H9 (cell line): Measurements from ENCODE around the gene BANP. TPM values are rescaled to one million over a fixed set of nuclear protein-coding genes. Genes with fewer than 3 reads are reported as not detected.
"Not testable (repeated sequence)": the region's sequence is repeated elsewhere in the genome, so short reads cannot be mapped to it uniquely, and the experiment has no call there.

Experiments
- DNase-seq: peaks from one replicate; pipeline ENCODE4 v3.0.0-alpha.2; 2017
- H2AFZ ChIP-seq: one replicate; pipeline ENCODE4 v1.6.1; 2013; ENCODE audit warnings: mild to moderate bottlenecking, low read length, control low read depth, moderate library complexity
- H2AK5ac ChIP-seq: 2 replicates; pipeline ENCODE4 v1.6.1; 2013; ENCODE audit warnings: low read length, control low read depth, mixed read lengths; ENCODE audit not compliant: insufficient read length
- H2BK120ac ChIP-seq: one replicate; pipeline ENCODE4 v1.6.1; 2013; ENCODE audit warnings: low read depth, mild to moderate bottlenecking, low read length, control low read depth, inconsistent platforms; ENCODE audit not compliant: poor library complexity, severe bottlenecking
- H2BK12ac ChIP-seq: 2 replicates; pipeline ENCODE4 v1.6.1; 2013; ENCODE audit warnings: low read length, control low read depth, mixed read lengths, low read depth; ENCODE audit not compliant: insufficient read length
- H2BK15ac ChIP-seq: 2 replicates; pipeline ENCODE4 v1.6.1; 2013; ENCODE audit warnings: low read depth, low read length, control low read depth
- H2BK20ac ChIP-seq: one replicate; pipeline ENCODE4 v1.6.1; 2013; ENCODE audit warnings: low read depth, mild to moderate bottlenecking, low read length, control low read depth, inconsistent platforms; ENCODE audit not compliant: poor library complexity, severe bottlenecking
- H2BK5ac ChIP-seq: 2 replicates; pipeline ENCODE4 v1.6.1; 2013; ENCODE audit warnings: low read length, control low read depth, mixed read lengths; ENCODE audit not compliant: insufficient read length
- H3K14ac ChIP-seq: 2 replicates; pipeline ENCODE4 v1.6.1; 2013; ENCODE audit warnings: low read length, control low read depth; ENCODE audit not compliant: insufficient read depth
- H3K18ac ChIP-seq: 2 replicates; pipeline ENCODE4 v1.6.1; 2013; ENCODE audit warnings: low read depth, mild to moderate bottlenecking, mixed read lengths, low read length, control low read depth; ENCODE audit not compliant: insufficient read length
- H3K23ac ChIP-seq: 2 replicates; pipeline ENCODE4 v1.6.1; 2013; ENCODE audit warnings: low read length, control low read depth, mixed read lengths, low read depth; ENCODE audit not compliant: insufficient read length
- H3K23me2 ChIP-seq: 2 replicates; pipeline ENCODE4 v1.6.1; 2013; ENCODE audit warnings: low read depth, mild to moderate bottlenecking, mixed read lengths, low read length, control low read depth; ENCODE audit not compliant: insufficient read length, poor library complexity, severe bottlenecking
- H3K27ac ChIP-seq: 2 replicates; pipeline ENCODE4 v1.5.1; 2013; ENCODE audit warnings: low read length, control low read depth, mixed read lengths, low read depth; ENCODE audit not compliant: insufficient read length
- H3K27me3 ChIP-seq: 2 replicates; pipeline ENCODE4 v1.6.1; 2013; ENCODE audit warnings: low read length, control low read depth, inconsistent platforms; ENCODE audit not compliant: insufficient read depth
- H3K4ac ChIP-seq: 2 replicates; pipeline ENCODE4 v1.6.1; 2013; ENCODE audit warnings: low read depth, mild to moderate bottlenecking, control low read depth, inconsistent platforms, low read length, moderate library complexity
- H3K4me1 ChIP-seq: 2 replicates; pipeline ENCODE4 v1.6.1; 2013; ENCODE audit warnings: low read length, control low read depth, inconsistent platforms; ENCODE audit not compliant: insufficient read depth
- H3K4me2 ChIP-seq: 2 replicates; pipeline ENCODE4 v1.6.1; 2013; ENCODE audit warnings: low read length, control low read depth, mixed read lengths; ENCODE audit not compliant: insufficient read length, insufficient read depth
- H3K56ac ChIP-seq: 2 replicates; pipeline ENCODE4 v1.6.1; 2013; ENCODE audit warnings: low read depth, mild to moderate bottlenecking, mixed read lengths, low read length, control low read depth; ENCODE audit not compliant: insufficient read length
- H3K79me1 ChIP-seq: 2 replicates; pipeline ENCODE4 v1.6.1; 2013; ENCODE audit warnings: low read depth, mild to moderate bottlenecking, moderate library complexity, low read length, control low read depth, inconsistent platforms; ENCODE audit not compliant: insufficient read depth, poor library complexity, severe bottlenecking
- H3K79me2 ChIP-seq: 2 replicates; pipeline ENCODE4 v1.6.1; 2013; ENCODE audit warnings: low read length, control low read depth, inconsistent platforms; ENCODE audit not compliant: insufficient read depth
- H3K9ac ChIP-seq: 2 replicates; pipeline ENCODE4 v1.6.1; 2013; ENCODE audit warnings: low read length, control low read depth, mixed read lengths; ENCODE audit not compliant: insufficient read length; ENCODE audit errors: extremely low read depth
- H3K9me3 ChIP-seq: one replicate; pipeline ENCODE4 v1.6.1; 2013; ENCODE audit warnings: low read depth, low read length, inconsistent platforms; ENCODE audit not compliant: control insufficient read depth
- H3T11ph ChIP-seq: one replicate; pipeline ENCODE4 v1.6.1; 2013; ENCODE audit warnings: mild to moderate bottlenecking, low read length, control low read depth, inconsistent platforms
- H4K20me1 ChIP-seq: one replicate; pipeline ENCODE4 v1.6.1; 2013; ENCODE audit not compliant: control insufficient read depth, insufficient read length, insufficient read depth
- H4K5ac ChIP-seq: 2 replicates; pipeline ENCODE4 v1.6.1; 2013; ENCODE audit warnings: low read depth, mild to moderate bottlenecking, mixed read lengths, low read length, control low read depth; ENCODE audit not compliant: insufficient read length
- H4K8ac ChIP-seq: replicated peaks from 2 replicates; pipeline ENCODE4 v1.6.1; 2013; ENCODE audit warnings: low read length, control low read depth, mixed read lengths, low read depth; ENCODE audit not compliant: insufficient read length
- H4K91ac ChIP-seq: 2 replicates; pipeline ENCODE4 v1.6.1; 2013; ENCODE audit warnings: low read depth, mild to moderate bottlenecking, moderate library complexity, mixed read lengths, low read length, control low read depth; ENCODE audit not compliant: insufficient read length
- H3K27ac Mint-ChIP-seq, 3 experiments: 2 replicates in 2 of 3; 3 replicates in 1 of 3; pipeline ENCODE4 v1.8.0; 2020 to 2021; ENCODE audit warnings: mixed read lengths in 3 of 3, mild to moderate bottlenecking in 1 of 3, moderate library complexity in 1 of 3
- H3K27me3 Mint-ChIP-seq: 2 replicates; pipeline ENCODE4 v1.8.0; 2021; ENCODE audit warnings: low read depth, mild to moderate bottlenecking, moderate library complexity, mixed read lengths
- H3K36me3 Mint-ChIP-seq, 3 experiments: 2 replicates in 2 of 3; 3 replicates in 1 of 3; pipeline ENCODE4 v1.8.0; 2020 to 2021; ENCODE audit warnings: low read depth in 3 of 3, mixed read lengths in 3 of 3; ENCODE audit not compliant: insufficient read depth in 1 of 3
- H3K4me1 Mint-ChIP-seq, 2 experiments: 2 replicates each; pipeline ENCODE4 v1.8.0; 2020; ENCODE audit warnings: mixed read lengths in 2 of 2
- H3K4me3 Mint-ChIP-seq, 2 experiments: 2 replicates in 1 of 2; 3 replicates in 1 of 2; pipeline ENCODE4 v1.8.0; 2020 to 2021; ENCODE audit warnings: mild to moderate bottlenecking in 2 of 2, mixed read lengths in 2 of 2, moderate library complexity in 1 of 2
- H3K9me3 Mint-ChIP-seq, 2 experiments: 2 replicates in 1 of 2; 3 replicates in 1 of 2; pipeline ENCODE4 v1.8.0; 2020; ENCODE audit warnings: mild to moderate bottlenecking in 2 of 2, mixed read lengths in 2 of 2, moderate library complexity in 1 of 2
- CTCF ChIP-seq: fragments of 200-600 bp; sonication (generic); conservative IDR thresholded peaks from 3 replicates; pipeline ENCODE4 v1.8.0; 2021; ENCODE audit warnings: antibody characterized with exemption, mild to moderate bottlenecking
- whole genome bisulfite sequencing: extraction: QIAGEN DNeasy Blood & Tissue Kit; methylation state at CpG from one replicate; pipeline ENCODE4 v1.1.7; 2013; ENCODE audit warnings: missing lambda C conversion rate, low lambda C conversion rate, mixed read lengths; ENCODE audit not compliant: insufficient read length; ENCODE audit errors: extremely low coverage; 5-methylcytosine and 5-hydroxymethylcytosine counted together
- total RNA-seq: library from RNA; stranded (reverse); gene quantifications from 2 replicates; pipeline ENCODE4 v1.2.1, GENCODE V29; 2021

BANP gene
- total RNA-seq, 1 experiment from 2014 or later = 24.9 TPM

GRCh38 chr16:88017587-88018101 is 66.4 kb downstream of the BANP start:
- Histone ChIP-seq H2AK5ac (no peak overlapping the region), H3K18ac (no peak overlapping the region), H2BK15ac (no peak overlapping the region), H4K5ac (no peak overlapping the region), H2BK120ac (no peak overlapping the region), H3K9me3 (no peaks in the 10 kb centered on the region), H3K4me2 (no peak overlapping the region), H3K79me1 (no peaks in the 10 kb centered on the region), H3K14ac (no peak overlapping the region), H2BK5ac (no peak overlapping the region), H3K56ac (no peak overlapping the region), H3K27ac (no peak overlapping the region), H2BK20ac (no peak overlapping the region), H3K9ac (no peak overlapping the region), H3K23ac (no peak overlapping the region), H4K91ac (no peak overlapping the region), H3K23me2 (no peaks in the 10 kb centered on the region), H3K4ac (no peak overlapping the region), H3T11ph (no peak overlapping the region), H4K20me1 (no peaks in the 10 kb centered on the region), H2AFZ (no peak overlapping the region), H3K79me2 (no peaks in the 10 kb centered on the region), H3K27me3 (no peaks in the 10 kb centered on the region), H4K8ac (no peak overlapping the region), H2BK12ac (no peak overlapping the region), H3K4me1 (no peaks in the 10 kb centered on the region)
- TF ChIP-seq CTCF = no peak
- no peaks in the 10 kb centered on the region for H3K27me3 Mint-ChIP-seq
- H3K27ac Mint-ChIP-seq = peak overlapping the region in 1 of 3 experiments; percentile 81; a peak in 2 of 7 replicates
- H3K36me3 Mint-ChIP-seq = peaks cover 21 to 29% (median 22%) of the 10 kb centered on the region in 3 experiments; a peak in 6 of 7 replicates
- no CpG with 5 or more reads among the region's 19 CpGs for WGBS
- H3K9me3 Mint-ChIP-seq = no peaks in the 10 kb centered on the region
- H3K4me1 Mint-ChIP-seq = peaks cover 3 to 12% of the 10 kb centered on the region in 2 experiments; a peak in 1 of 4 replicates
- no peak for DNase-seq
- H3K4me3 Mint-ChIP-seq = no peak overlapping the region

GRCh38 chr16:88018382-88018781 is 67.1 kb downstream of the BANP start:
- H3K27me3 ChIP-seq, H4K20me1 ChIP-seq, H3K4me3 Mint-ChIP-seq, H2BK5ac ChIP-seq, H2BK15ac ChIP-seq, H3K4me2 ChIP-seq, H3K9me3 ChIP-seq, H3K56ac ChIP-seq, H3K9ac ChIP-seq, H4K5ac ChIP-seq, H3K4ac ChIP-seq, H3K27ac ChIP-seq, H3K23ac ChIP-seq, DNase-seq, H4K8ac ChIP-seq, H4K91ac ChIP-seq, H3K79me1 ChIP-seq, H3K14ac ChIP-seq, H3T11ph ChIP-seq, H2BK20ac ChIP-seq, H3K9me3 Mint-ChIP-seq, H2BK12ac ChIP-seq, H2AFZ ChIP-seq, H3K79me2 ChIP-seq, H2BK120ac ChIP-seq, H3K18ac ChIP-seq, H3K23me2 ChIP-seq, H2AK5ac ChIP-seq, H3K4me1 ChIP-seq, H3K27me3 Mint-ChIP-seq: not testable (repeated sequence)
- Mint-ChIP-seq H3K27ac (peak overlapping the region in 1 of 3 experiments; percentile 27; a peak in 1 of 7 replicates), H3K36me3 (peaks cover 23 to 33% (median 28%) of the 10 kb centered on the region in 3 experiments; a peak in 6 of 7 replicates), H3K4me1 (peaks cover 3 to 17% of the 10 kb centered on the region in 2 experiments; a peak in 1 of 4 replicates)
- no CpG with 5 or more reads among the region's 26 CpGs for WGBS
